Measurements from ENCODE around the gene POLR1C. TPM values are rescaled to one million over a fixed set of nuclear protein-coding genes. Genes with fewer than 3 reads are reported as not detected.

The POLR1C gene
- total RNA-seq, 1 experiment from 2014 or later = 37.6 TPM

DNA sequence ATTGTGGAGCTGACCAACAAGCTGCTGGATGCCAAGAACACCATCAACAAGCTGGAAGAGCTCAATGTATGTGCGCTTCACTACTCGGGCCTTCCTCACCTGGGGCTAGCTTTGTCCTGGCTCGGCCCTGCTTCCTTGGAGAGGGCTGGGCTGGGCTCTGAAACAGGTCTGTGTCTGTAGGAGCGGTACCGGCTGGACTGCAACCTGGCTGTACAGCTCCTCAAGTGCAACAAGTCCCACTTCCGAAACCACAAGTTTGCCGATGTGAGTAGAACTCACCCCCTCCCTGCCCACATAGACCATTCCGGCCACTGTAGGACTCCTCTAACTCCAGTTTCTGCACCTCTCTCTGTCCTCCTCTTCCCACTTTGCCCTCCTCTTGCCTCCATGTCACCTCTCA, 13.4 kb upstream of the POLR1C start:
- Histone ChIP-seq H3K27me3 (no peaks in the 10 kb centered on the region), H3K4me3 (no peak overlapping the region), H3K9me3 (no peaks in the 10 kb centered on the region), H3K36me3 (no peaks in the 10 kb centered on the region)
- DNase-seq = no peak

DNA sequence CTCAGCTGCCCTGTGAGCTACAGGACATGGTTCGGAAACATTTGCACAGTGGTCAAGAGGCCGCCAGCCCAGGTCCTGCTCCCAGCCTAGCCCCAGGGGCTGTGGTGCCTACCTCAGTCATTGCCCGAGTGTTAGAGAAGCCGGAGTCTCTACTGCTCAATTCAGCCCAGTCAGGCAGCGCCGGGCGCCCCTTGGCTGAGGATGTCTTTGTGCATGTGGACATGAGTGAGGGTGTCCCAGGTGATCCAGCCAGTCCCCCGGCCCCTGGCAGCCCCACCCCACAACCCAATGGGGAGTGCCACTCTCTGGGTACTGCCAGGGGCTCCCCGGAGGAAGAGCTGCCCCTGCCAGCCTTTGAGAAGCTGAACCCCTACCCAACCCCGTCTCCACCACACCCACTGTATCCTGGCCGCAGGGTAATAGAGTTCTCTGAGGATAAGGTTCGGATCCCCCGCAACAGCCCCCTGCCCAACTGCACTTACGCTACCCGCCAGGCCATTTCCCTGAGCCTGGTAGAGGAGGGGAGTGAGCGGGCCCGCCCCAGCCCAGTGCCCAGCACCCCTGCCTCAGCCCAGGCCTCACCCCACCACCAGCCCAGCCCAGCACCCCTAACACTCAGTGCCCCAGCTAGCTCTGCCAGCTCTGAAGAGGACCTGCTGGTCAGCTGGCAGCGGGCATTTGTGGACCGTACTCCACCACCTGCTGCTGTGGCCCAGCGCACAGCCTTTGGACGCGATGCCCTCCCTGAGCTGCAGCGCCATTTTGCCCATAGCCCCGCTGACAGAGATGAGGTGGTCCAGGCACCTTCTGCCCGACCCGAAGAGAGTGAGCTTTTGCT, 11.9 kb upstream of the POLR1C start:
- H3K27me3 ChIP-seq = no peaks in the 10 kb centered on the region
- no peak for DNase-seq
- no peaks in the 10 kb centered on the region for H3K36me3 ChIP-seq
- H3K9me3 ChIP-seq = no peaks in the 10 kb centered on the region
- H3K4me3 ChIP-seq = no peak overlapping the region

DNA sequence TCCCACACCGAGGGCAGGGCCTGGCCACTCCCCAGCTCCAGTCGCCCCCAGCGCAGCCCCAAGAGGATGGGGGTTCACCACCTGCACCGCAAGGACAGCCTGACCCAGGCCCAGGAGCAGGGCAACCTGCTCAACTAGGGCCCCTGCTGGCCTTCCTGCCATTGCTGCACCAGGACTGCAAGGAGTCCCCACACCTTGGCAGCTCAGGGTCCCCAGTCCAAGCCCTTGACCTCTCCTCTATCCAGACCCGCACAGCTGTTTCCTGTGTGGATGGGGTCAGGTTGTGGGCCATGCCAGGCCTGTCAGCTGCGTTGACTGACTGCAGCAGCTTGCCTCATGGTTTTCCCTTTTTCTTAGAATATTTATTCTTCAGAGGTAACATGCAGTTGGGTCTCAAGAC, 11.2 kb upstream of the POLR1C start:
- no peaks in the 10 kb centered on the region for H3K27me3 ChIP-seq
- DNase-seq = no peak
- H3K36me3 ChIP-seq = no peaks in the 10 kb centered on the region
- no peak overlapping the region for H3K4me3 ChIP-seq
- no peaks in the 10 kb centered on the region for H3K9me3 ChIP-seq

DNA sequence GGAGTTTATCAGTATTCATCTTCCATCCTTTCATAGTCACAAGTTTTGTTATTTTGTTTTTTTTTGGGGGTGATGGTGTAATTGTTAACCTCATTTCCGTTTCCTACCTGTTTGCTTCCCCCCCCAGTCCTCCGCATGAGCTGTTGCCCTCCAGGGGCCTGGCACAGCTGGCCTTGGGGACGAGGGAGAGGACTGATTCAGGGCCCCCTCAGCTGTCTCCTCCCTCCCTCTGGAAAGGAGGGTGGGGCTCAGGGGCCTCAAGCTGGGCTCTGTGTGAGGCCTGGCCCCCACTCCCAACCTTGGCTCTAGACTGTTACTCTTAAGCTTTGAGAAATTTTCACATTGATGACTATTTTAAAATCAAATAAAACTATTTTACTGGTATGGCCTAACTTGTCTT, 10.7 kb upstream of the POLR1C start:
- no peak for DNase-seq
- Histone ChIP-seq H3K9me3 (no peaks in the 10 kb centered on the region), H3K36me3 (no peaks in the 10 kb centered on the region), H3K27me3 (no peaks in the 10 kb centered on the region), H3K4me3 (no peak overlapping the region)

DNA sequence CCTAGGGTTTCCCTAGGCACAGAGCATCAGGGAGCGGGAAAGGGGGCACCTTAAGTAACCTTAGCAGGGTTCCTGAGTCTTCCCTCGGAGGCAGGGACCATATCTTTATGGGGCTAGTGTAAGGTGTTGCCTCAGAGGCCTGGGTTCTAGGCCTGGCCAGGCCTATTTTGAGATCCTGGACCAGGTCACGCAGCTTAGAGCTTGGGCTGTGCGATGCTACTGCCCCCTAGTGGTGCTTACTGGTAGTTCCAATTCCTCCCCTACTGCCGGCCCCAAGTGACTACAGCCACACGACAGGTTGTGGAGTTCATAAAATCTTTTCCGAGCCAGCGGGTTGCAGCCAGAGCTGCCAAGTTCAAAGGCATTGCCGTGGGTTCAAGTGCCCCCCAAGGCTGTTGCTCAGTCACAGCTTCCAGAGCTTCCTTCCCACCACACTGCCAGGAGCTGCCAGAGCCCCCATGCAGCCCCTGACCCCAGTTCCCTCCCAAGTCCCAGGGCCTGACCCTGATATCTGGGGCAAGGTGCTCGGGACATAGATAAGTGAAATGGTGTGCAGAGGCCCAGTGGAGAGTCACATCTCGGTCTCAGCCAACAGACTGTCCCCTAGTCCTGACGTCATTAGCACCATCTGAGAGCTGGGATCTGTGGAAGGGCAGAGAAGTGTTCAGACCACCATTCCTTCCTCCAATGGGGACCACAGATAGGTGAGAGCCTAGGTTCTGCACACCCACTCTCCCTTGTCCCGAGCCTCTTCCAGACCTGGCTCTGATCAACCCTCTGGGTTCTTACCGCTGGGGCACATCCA, 10.0 kb upstream of the POLR1C start:
- Histone ChIP-seq H3K36me3 (no peaks in the 10 kb centered on the region), H3K27me3 (no peaks in the 10 kb centered on the region)
- peak; percentile 39 for DNase-seq

DNA sequence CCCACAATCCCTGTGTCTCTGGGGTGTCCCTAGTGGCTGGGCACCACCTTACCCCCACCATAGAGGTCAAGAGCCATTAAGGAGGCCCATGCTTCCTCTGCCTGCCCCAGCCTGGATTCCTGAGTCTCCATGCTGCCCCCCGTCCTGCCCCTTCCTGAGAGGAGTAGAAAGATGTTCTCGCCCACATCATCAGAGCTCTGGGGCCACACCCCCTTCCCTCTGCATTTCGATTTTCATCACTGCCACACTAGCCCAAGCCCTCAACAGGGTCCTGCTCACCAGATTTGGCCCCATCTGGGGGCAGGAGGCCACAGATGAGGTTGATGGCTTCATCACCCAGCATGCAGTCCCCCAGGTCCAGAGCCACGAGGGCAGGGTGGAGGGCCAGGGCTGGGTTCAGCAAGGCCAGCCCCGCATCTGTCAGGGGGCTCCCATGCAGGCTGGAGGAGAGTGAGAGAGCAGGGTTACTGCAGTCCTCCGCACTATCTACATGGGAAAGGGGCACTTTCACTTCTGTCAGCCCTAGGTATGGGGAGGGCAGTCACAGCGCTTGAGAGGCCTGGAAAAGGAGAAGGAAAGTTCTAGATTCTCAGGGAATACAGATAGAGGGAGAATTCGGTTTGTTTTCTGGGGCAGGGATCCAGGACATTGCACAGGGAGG, 8.3 kb upstream of the POLR1C start:
- H3K36me3 ChIP-seq = no peaks in the 10 kb centered on the region; the same call in 1 of the 2 replicates
- no peaks in the 10 kb centered on the region for H3K9me3 ChIP-seq
- no peak overlapping the region for H3K4me3 ChIP-seq
- no peaks in the 10 kb centered on the region for H3K27me3 ChIP-seq
- no peak for DNase-seq

More for the DNA sequence above, 10.0 kb upstream of the POLR1C start:
- H3K4me3 ChIP-seq = no peak overlapping the region
- no peaks in the 10 kb centered on the region for H3K9me3 ChIP-seq

DNA sequence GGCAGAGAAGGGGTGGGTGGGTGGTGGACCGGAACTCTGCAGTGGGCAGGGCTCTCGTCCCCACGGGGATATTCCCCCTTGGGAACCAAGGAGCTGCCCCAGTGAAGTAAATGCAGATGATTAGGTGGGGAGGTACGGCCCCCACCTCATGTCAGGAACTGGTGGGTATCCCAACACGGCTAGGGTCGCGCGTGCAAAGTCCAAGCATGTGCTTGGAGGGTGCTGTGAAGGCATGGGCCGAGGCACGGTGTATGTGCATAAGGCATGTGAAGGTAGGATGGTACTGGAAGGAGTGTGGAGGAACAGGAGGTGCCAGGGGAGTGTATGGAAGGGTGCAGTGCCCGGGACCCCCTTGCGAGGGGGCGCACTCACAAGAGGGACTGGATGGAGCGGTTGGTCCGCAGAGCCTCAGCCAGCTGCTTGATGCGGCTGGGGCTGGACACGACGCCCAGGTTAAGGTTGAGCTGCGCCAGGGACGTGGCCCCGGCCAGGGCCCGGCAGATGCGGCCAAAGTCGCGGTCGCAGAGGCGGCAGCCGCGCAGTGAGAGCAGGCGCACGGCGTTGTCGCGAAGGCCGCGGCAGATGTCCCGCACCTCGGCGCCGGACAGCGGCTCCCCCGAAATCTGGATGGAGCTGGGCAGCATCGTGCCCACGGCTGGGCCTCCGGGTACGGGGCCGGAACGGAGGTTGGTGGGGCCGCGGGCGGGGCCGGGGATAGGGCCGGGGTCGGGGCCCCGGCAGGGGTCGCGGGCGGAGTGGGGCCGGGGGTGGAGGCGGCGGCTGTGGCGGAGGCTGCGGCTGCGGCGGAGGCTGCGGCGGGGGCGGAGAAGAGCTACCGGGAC, 7.5 kb upstream of the POLR1C start:
- Histone ChIP-seq H3K27me3 (no peaks in the 10 kb centered on the region), H3K36me3 (no peaks in the 10 kb centered on the region; the same call in 1 of the 2 replicates), H3K9me3 (no peaks in the 10 kb centered on the region), H3K4me3 (no peak overlapping the region; the same call in 1 of the 2 replicates)
- no peak for DNase-seq

DNA sequence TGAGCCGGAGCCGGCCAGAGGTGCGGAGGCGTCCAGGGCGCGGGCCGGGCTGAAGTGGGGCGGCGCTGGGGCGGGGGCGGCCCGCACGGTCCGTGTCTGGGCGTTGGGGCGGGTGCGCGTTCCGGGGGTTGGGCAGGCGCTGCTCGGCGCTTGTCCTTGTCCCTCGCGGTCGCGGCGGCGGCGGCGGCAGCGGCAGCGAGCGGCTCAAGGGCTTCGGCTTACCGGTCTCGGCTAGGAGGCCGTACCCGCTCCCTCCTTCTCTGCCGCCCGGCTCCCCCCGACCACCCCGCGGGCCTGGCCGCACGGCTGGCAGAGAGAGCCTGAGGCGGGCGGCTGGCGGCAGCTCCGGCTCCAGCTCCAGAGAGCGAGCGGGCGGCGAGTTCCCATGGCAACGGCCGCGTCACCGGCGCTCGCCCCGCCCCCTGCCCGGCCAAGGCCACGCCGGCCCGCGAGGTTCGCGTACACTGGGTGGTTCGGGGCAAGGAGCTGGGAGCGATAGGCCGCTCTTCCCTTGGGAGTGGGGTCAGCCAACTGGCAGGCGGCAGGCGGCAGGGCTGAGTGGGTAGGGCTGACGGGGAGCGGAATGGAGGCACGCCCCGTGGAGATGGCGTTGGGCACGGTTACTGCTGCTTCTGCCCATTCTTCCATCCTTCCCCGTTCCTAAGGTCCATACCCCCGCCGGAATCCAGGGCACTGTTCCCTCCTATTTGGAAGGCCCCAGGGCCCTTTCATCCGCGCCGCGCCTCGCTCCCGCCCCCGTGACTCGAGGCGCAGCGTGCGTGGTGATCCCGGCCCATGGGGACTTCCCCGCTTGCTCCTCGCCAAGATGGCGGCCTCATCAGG, 6.7 kb upstream of the POLR1C start, which contains the start of gene LRRC73:
Gene LRRC73 (minus strand): TSS at position 363 of the 843 bp plus-strand sequence. CDS start 561 bp downstream, outside the sequence.
- Histone ChIP-seq H3K9me3 (no peaks in the 10 kb centered on the region), H3K27me3 (no peaks in the 10 kb centered on the region), H3K36me3 (no peaks in the 10 kb centered on the region; the same call in 1 of the 2 replicates), H3K4me3 (peak within 1 kb of the TSS; percentile 52)
- peak; percentile 75 for DNase-seq

DNA sequence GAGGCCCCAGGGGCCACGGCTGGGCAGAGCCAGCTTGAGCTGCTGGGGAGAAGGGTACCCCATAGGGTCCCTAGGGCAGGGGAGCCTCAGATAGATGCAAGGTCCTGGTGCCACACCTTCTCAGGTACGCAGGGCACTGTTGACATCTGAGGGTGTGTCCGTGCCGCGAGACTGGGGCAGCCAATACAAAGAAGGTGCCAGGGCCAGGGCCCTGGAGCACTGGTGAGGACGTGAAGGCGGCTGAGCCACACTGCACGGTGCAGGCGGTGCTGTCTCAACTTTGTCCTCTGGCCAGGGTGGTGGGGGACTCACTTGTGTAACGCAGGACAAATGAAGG, 6.1 kb upstream of the POLR1C start:
- Histone ChIP-seq H3K4me3 (no peak overlapping the region), H3K9me3 (no peaks in the 10 kb centered on the region), H3K27me3 (no peaks in the 10 kb centered on the region), H3K36me3 (peaks cover 3% of the 10 kb centered on the region)
- no peak for DNase-seq

DNA sequence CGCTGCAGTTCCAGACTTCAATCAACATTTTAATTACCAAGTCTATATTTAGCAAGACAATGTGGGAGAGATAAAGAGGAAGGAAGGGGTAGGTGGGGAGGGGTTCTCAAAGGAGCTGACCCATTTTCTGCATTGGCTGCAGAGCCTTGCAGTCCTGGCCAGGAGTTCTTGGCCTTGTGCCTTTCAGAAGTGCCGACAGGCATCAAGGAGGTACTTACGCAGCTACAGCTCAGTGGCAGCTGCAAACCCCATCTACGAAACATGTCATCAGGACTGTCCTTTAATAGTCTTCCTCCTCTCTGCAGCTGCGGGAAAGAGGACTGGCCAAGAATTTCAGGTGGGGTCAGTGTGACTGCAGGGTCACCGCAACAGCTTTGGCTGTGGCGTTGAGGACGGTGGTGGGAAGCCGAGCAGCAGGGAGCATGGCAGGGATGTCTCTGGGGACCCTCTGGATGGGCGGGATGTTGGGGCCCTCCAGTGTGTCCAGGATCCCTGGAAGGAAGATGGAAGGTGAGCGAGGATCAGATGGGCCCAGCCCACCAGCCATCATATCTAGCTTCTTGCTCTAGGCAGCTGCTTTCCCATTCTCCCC, 5.0 kb upstream of the POLR1C start:
- Histone ChIP-seq H3K27me3 (no peaks in the 10 kb centered on the region), H3K9me3 (no peaks in the 10 kb centered on the region), H3K4me3 (no peak overlapping the region), H3K36me3 (peaks cover 4% of the 10 kb centered on the region)
- DNase-seq = no peak

DNA sequence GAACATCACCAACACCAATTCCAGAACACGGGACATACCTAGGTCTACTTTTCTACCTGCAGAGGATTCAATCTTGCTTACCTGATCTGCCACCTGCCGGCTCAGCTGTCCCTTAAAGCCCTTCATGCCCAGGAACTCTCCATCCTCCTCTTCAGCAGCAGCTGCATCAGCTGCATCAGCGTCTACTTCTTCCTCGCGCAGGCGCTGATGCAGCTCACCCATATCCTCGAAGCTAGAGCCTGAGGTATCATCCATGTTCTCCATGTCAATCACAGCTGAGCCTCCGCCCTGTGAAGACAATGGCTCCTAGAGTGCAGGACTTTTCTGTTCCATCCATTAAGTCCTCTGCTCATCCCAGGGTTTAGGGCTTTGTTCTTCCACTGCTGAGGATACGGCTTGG, 1.1 kb upstream of the POLR1C start:
- Histone ChIP-seq H3K9me3 (no peaks in the 10 kb centered on the region), H3K4me3 (peak overlapping the region; percentile 98), H3K36me3 (peaks cover 24% of the 10 kb centered on the region), H3K27me3 (no peaks in the 10 kb centered on the region)
- no peak for DNase-seq

DNA sequence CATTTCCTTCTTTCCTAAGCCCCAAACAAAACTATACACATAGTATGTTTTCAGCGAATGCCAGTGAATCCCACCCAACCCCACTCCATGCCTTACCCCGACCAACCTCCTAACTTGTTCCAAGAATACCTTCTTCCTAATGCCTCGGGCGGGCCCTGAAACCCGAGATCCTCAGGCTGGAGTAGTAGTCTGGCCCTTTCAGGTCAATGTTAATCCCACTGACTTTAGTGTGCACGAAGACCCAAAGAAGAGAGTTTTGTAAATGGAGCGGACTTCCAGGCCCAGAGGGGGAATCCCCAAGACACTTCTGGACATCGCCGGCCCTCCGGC, 557 bp upstream of the POLR1C start:
- Histone ChIP-seq H3K36me3 (peaks cover 29% of the 10 kb centered on the region), H3K9me3 (no peaks in the 10 kb centered on the region), H3K4me3 (peak overlapping the region; percentile 98), H3K27me3 (no peaks in the 10 kb centered on the region)
- DNase-seq = no peak

DNA sequence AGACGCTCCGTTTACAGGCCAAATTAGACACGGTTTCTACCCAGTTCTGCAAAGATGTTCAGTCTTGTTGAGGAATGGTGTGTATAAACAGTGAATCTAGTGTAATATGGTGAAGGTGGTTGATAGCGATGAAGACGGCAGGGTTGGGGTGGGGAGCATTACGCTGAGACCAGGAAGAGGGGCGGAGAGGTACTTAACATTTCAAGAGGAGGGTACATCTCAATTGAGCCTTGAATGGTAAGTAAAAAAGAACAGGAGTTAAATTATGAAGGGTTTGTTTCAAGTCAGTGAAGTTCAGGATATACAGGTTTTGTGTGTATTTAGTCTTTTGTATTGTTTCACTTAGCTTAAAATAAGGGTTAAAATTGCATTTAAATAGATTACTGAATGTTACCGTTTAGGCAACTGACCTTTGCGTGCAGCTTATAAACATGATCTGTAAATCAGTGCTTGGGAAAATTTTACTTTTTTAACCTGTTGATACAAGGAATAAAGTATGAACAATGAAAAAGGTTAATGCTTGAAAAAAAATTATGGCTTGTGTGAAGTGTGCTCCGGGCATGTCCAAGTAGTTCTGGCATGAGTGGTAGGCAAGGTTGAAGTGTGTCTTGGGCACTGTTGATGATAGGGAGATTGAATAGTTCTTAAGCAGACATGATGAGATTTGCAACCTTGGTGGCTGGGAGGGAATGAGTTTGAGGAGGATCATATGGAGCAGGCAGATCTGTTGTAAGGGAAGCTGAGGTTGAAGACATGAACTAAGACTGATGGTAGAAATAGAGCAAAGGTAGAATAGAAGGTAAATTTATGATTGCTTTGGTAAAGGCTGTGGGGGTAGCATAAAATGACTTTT, 842 bp downstream of the POLR1C start:
- H3K4me3 ChIP-seq = peak overlapping the region; percentile 98
- H3K27me3 ChIP-seq = no peaks in the 10 kb centered on the region
- no peak for DNase-seq
- no peaks in the 10 kb centered on the region for H3K9me3 ChIP-seq
- peaks cover 43% of the 10 kb centered on the region for H3K36me3 ChIP-seq

DNA sequence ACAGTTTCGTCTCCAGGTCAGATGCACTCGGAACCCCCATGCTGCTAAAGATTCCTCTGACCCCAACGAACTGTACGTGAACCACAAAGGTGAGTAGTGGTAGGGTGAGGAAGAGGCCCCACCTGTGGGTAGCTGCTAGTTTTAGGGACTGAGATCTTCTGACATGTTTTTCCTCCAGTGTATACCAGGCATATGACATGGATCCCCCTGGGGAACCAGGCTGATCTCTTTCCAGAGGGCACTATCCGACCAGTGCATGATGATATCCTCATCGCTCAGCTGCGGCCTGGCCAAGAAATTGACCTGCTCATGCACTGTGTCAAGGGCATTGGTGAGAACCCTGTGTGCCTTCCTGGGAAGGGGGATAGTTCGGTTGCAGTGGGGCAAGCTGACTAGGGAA, 3.2 kb downstream of the POLR1C start:
- DNase-seq = no peak
- Histone ChIP-seq H3K4me3 (no peak overlapping the region), H3K9me3 (no peaks in the 10 kb centered on the region), H3K27me3 (no peaks in the 10 kb centered on the region), H3K36me3 (peaks cover 55% of the 10 kb centered on the region)

DNA sequence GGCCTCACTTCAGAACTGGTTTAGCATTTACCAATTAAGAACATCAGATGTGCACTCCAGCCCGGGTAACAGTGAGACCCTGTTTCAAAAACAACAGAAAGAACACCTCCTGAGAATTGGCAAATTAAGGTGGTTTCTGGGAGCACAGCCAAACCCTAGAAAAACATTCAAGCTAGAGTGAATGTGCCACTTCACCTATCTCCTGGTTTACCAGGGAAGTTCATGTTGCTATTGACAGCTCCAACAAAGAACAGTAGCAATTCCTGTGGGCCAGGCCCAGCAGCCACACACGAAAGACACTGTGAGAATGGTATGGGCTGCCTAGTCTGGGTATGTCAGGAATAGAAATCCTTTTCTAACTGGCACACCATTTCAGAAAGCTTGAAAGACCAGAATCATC, 4.9 kb downstream of the POLR1C start:
- no peaks in the 10 kb centered on the region for H3K9me3 ChIP-seq
- no peaks in the 10 kb centered on the region for H3K27me3 ChIP-seq
- H3K4me3 ChIP-seq = no peak overlapping the region
- peaks cover 64% of the 10 kb centered on the region for H3K36me3 ChIP-seq
- DNase-seq = no peak
